GM19099 (cell line): ENCODE measurements around the gene LYSMD2.

Experiments
- POLR2A ChIP-seq: IDR thresholded peaks from 3 replicates; pipeline ENCODE4 v1.6.1; 2011; ENCODE audit warnings: low read depth; ENCODE audit not compliant: insufficient read length; ENCODE audit errors: extremely low read depth

Gene LYSMD2

DNA sequence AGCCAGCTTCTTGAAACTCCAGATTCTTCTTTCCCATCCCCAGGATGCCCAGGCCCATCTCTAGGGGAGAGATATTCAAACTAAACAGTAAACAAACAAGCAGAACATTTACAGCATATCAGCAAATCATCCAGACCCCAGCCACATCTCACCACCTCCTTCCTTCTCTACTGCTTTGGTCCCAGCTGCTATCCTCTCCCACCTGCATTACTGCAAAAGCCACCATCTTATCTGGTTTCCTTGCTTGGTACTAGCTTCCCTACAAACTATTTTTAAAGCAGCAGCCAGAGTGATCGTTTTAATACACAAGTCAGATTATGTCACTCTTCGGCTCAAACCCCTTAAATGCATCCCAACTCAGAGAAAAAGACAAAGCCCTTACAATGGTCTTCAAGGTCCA lies 4.8 kb downstream of the LYSMD2 start:
- TF ChIP-seq POLR2A, result peak; percentile 43

DNA sequence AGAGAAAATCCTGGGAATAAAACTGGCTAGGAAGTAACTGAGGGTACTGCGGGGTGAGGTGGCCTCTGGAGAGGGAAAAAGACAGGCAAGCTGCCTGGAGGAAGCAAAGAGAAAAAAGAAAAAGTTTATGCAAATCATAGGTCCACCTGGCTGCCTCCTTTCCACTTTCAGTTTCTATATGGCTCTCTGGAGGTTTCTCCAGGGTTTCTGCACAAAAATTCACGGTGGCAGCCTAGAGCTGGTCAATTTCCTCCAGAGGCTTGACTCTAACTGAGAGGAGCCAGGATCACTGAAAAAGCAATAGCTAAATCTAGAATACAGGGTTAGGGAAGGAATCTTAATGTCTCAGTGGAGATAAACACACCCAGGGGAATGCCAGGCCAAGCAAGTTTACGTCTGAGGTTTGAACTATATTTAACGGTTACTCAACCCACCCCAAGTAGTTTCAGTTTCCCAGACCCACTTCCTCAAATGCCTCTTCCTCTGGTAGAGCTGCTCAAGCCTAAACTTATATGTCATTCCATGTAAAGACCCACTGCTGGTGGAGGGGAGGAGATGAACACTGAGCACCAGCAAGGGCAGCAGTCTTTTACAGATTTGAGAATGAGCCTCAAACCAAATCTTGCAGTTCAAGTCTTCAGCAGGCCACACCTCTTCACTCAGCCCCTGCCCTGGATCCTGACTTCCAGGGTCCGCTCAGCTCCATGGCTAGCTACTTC lies 5.7 kb downstream of the LYSMD2 start:
- TF ChIP-seq POLR2A, result peak; percentile 56

DNA sequence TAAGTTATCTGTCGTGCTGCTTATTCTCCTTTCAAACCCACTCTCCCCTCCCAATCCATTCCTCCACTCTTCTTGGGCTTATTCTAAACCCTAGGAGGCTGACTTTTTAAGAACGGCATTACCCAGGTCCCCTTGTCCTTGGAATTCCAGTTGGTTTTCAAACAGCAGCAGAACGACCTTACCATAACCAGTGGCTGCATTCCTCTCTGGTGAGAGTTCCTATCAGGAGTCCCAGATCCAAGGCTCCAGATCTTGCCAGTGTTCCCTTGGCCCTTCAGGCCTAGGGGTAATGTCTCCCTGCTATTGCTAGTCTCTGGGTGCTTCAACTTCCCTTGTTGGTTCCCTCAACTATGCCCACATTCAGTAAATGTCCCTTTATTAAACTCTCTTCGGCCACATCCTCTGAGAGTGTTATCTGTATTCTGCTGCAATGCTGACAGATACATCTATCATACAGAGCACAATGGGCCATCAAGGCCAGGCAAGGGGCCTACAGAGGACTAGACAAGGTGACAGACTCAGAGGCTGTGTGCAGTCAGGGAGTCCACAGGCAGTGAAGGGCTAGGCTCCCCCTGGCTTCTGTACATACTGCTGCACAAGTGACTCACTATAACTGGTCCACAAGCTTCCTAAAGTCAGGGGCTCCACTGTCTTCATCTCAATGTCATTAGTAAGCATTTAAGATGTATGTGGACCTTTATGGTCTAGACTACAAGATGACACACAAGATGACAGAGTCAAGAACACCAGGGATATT lies 10.1 kb downstream of the LYSMD2 start:
- TF ChIP-seq POLR2A, result no peak

DNA sequence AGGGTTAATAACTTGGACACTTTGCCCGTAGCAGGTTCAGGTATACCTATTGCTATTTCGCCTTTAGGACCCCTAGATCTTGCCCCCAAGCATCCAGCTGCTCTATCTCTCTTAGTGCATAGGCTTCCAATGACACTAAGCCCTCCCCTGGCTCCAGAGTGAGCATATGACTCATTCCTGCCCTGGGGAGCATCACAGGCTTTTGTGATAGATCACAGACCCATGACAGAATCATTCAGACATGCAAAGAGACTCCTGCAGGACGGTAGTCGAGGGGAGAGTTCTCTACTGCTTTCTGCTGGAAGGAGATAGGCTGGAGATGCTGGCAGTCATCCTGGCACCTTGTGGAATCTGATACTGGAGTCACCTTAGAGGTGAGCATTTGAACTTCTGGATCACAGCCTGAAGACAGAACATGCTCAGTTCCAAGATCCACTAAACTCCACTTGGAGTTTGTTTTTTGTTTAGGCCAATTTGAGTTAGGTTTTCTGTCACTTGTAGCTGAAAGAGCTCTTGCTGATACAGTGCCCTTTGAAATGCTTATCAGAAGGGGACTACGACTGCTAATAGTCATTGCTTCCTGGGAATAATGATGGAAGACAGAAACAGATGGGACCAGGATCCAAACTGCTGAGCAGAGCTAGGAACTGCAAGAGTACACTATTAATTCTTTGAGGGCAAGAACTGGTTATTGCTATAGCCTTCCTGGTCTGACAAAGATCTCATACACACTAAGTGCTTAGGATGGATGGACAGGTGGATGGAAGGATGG lies 11.0 kb downstream of the LYSMD2 start:
- TF ChIP-seq POLR2A, result peak; percentile 39

DNA sequence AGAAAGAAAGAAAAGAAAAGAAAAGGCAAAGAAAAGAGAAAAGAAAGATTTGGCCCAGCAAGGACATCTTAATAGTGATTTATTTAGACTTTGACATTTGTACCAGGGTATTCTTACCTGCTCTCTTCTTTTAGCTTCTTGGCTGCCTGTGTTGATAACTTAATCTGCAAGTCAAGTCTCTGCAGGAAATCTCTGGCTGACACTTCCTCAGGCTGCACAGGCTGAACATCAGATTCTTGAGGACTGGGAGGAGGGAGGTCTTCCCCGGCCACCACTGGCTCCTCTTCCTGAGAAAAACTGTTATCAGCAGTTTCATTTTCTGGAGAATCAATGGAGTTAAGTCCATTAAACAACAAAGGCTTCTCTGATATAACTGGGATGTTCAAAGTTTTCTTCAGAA lies 12.8 kb downstream of the LYSMD2 start:
- TF ChIP-seq POLR2A, result no peak

DNA sequence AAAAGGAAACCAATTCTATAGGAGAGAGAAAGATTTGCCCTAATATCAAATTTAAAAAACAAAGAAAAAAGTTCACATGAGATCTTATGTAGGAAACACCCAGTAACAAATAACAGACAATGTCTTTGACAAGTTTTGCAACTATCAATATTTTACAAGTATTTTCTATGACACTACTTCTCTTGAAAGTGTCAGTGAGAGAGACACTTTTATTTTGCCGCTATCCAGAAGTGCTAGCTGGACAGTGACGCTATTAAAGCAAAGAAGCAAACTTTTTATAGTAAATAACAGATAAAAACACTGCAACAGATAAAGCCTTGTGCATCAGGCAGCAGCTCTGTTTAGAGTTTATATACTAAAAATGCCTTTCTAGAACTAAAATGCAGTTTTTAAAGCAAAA lies 13.3 kb downstream of the LYSMD2 start:
- TF ChIP-seq POLR2A, result no peak

DNA sequence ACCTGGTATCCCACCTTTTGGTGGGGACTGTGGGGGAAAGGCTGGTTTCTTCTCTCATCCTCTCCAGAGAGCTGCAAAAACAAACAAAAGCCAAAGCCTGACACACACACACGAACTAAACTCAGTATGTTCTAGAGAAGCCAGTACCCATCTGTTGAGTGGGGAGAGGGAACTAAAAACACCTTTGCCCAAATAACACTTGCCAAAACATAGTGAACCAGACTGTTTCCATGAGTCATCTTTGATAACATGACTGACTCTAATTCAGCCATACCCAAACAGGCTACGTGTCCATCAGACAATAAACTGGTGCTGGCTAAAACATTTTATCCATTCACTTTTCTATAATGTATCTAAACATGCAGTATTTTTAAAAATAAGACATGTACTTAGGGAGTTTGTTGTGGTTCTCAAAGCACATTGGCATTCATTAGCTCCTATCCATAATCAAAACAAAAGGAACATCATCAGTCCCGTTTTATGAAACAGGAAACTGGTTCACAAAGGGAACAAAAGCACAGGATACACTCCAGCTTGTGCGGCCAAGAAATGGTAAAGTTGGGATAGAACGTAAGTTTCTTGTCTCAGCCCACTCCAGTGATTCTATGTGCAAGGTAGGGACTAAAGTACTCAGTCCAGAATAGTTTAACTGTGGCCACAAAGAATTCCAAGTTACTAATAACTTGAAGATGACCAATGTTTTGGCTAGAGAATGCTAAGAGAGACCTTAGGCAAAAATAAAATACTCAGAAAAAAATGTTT lies 16.1 kb downstream of the LYSMD2 start:
- no peak for TF ChIP-seq POLR2A

DNA sequence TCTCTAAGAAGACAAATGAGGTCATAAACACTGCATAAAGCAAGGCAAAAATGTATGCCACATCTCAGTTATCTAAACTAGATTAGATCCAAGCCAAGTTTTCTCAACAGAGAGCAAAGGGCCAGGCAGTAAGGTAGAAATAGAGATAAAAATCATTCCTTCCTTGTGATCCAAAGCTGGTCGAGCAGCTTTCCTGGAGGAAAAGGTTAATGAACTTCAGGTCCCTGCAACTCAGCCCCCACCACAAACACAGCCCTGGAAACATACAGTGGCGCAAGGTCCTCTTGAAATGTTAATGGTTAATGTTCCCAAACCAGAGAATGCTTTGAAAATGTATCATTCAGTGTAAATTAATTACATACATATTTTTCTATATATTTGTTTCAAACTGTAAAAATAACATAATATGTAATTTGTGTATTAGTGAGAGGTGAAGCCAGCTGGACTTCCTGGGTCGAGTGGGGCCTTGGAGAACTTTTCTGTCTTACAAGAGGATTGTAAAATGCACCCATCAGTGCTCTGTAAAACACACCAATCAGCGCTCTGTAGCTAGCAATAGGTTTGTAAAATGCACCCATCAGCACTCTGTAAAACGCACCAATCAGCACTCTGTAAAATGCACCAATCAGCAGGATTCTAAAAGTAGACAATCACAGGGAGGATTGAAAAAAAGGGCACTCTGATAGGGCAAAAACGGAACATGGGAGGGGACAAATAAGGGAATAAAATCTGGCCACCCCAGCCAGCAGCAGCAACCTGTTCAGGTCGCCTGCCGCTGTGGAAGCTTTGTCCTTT lies 17.1 kb downstream of the LYSMD2 start:
- TF ChIP-seq POLR2A, result no peak

DNA sequence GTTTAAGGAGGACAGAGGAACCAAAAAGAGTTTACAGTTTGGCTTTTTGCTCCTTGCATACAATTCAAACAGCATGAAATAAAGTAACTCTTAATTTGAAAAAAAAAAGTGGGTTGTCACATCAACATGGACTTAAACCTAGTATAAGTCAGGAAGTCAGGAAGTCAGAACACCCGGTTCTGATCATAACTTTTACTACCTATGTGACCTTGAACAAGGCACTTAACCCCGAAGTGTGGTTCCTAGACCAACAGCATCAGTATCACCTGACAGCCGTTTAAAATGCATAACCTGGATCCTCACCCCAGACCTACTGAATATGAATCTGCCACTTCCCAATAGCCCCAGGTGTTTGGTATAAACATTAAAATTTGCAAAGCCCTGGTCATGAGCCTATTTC lies 18.7 kb downstream of the LYSMD2 start:
- no peak for TF ChIP-seq POLR2A

DNA sequence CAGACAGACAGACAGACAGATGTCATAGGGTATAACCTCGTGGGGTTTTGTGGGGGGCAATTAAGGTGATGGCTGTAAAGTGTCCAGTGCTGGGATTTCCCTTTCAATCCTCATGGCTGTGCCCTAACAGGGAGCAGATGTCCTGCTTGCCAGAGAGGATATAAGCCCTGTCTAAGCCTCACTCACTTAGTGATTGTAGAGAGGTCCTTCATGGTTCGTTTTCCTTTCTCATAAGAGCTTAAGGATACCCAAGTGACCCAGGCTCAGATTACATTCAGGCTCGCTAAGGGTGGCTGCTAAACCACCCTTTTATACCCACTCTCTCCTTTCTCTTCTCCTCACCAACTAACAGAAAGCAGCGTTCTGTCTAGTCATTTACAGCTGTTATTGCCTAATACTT lies 19.2 kb downstream of the LYSMD2 start:
- no peak for TF ChIP-seq POLR2A

DNA sequence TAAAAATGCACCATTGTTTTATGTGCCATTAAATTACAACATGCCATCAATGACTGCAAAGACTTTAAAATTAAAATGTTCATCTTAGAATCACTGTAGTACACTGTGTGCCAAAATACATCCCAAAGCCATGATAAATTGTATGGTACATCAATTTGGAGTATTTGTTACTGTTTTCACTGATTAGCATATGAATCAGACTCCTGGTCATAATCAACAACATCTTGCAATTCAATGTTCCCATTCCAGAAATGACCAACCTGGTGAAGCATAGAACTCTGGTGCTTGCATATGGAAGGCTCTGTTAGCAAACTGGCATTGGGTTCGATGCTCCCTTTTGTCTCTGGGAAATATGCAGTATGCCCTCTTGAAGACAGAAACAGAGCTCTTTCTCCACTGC lies 22.5 kb downstream of the LYSMD2 start:
- no peak for TF ChIP-seq POLR2A

DNA sequence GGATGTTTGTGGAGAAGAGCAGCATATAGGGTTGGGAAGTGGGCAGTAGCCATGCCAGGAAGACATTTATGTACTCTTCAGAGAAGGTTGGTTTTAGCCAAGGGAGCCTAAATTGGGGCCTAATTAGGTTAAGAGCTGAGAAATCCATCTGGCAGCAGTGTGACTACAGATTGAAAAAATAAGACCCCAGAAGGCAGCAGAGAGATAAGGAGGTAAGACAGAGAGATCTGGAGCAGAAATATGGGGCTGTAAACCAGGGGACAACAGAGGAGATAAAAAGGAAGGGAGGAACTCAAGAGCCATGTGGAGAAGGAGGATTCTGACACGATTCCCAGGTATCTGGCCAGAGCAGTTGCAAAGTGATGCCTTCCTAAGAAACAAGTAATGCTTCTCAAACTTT lies 23.3 kb downstream of the LYSMD2 start:
- TF ChIP-seq POLR2A, result no peak

DNA sequence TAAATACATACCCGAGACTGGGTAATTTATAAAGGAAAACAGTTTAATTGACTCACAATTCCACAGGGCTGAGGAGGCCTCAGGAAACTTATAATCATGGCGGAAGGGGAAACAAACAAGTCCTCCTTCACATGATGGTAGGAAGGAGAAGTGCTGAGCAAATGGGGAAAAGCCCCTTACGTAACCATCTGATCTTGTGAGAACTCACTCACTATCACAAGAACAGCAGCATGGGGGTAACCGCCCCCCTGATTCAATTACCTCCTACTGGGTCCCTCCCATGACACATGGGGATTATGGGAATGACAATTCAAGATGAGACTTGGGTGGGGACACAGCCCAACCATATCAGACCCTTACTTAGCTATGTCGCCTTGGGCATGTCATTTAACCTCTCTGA lies 28.4 kb downstream of the LYSMD2 start:
- no peak for TF ChIP-seq POLR2A

DNA sequence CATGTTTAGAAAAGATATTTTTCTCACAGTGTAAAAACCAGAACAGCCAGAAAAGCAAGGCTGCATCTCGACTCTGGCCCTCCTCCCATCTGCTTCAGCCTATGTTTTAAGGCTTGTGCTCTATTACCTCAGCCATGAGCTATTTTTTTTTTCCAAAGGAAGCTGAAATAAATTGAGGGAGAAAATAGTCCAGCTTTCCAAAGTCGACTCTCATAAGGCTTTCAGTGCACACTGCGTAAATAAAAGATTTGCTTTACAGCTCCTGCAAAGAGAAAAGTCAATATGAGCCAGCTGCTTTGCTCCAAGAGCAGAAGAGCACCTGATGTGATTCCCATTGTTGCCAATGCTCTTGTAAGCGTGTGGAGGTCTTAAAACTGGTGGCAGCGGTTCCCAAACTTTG lies 29.4 kb downstream of the LYSMD2 start:
- no peak for TF ChIP-seq POLR2A

DNA sequence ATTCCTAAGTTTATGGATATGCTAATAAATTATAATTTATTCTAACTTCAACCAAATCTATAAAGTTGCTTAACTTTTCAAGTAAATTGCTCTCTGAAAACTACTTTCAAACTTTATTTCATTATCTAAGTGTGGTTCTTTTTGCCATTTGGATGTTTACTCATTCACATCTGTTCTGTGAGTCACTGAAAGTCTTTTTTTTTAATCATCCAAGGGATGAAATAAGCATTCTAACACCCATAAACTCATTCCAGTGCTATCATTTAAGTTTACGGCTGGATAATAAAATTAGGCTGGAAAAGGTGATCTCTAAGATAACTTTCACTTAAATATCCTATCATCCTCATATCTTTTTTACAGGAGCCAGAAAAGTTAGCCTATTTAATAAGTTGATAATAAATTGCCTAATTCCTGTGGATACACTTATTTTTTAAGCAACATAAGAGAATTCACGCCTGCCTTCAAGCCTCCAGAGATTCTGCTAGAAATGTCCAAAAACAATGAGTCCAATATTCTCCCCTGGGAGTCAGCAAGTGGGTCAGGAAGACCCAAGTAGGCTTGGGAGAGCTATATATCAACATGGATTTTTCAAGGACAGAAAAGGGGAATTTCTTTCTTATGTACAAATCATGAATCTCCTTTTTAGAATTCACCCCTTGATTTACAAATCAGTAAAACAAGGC lies 30.4 kb downstream of the LYSMD2 start:
- no peak for TF ChIP-seq POLR2A
